BE2C (cell line): ENCODE measurements around the gene FBLN2.

Experiments used
- DNase-seq: peaks from one replicate; pipeline ENCODE4 v3.0.0-alpha.2; 2020
- H3K27me3 ChIP-seq: fragments of 250-450 bp; sonication (Bioruptor Pico); 2 replicates; pipeline ENCODE4 v1.5.1; 2020; ENCODE audit warnings: mild to moderate bottlenecking
- H3K36me3 ChIP-seq: fragments of 250-450 bp; sonication (Bioruptor Pico); 2 replicates; pipeline ENCODE4 v1.5.1; 2020; ENCODE audit warnings: mild to moderate bottlenecking
- H3K4me1 ChIP-seq: fragments of 250-450 bp; sonication (Bioruptor Pico); 2 replicates; pipeline ENCODE4 v1.5.1; 2020
- H3K4me3 ChIP-seq: 2 replicates; pipeline ENCODE4 v1.5.1; 2011; ENCODE audit warnings: low read depth, low read length
- H3K9me3 ChIP-seq: fragments of 250-450 bp; sonication (Bioruptor Pico); 2 replicates; pipeline ENCODE4 v1.5.1; 2020
- CTCF ChIP-seq: IDR thresholded peaks from 2 replicates; pipeline ENCODE4 v1.5.1; 2012; ENCODE audit warnings: mild to moderate bottlenecking, low read depth, low read length

Gene FBLN2

GRCh38 chr3:13535905-13536304, 13.0 kb upstream of the FBLN2 start:
- no peaks in the 10 kb centered on the region for H3K9me3 ChIP-seq
- TF ChIP-seq CTCF = no peak
- H3K4me3 ChIP-seq = no peak overlapping the region
- DNase-seq = no peak
- H3K27me3 ChIP-seq = no peaks in the 10 kb centered on the region
- H3K4me1 ChIP-seq = no peaks in the 10 kb centered on the region
- H3K36me3 ChIP-seq = no peaks in the 10 kb centered on the region

- Histone ChIP-seq H3K4me1 (no peaks in the 10 kb centered on the region), H3K36me3 (no peaks in the 10 kb centered on the region), H3K9me3 (no peaks in the 10 kb centered on the region), H3K4me3 (no peak overlapping the region), H3K27me3 (no peaks in the 10 kb centered on the region)
- TF ChIP-seq CTCF = no peak
- DNase-seq = no peak
These were observed 12.5 kb upstream of the FBLN2 start for GRCh38 chr3:13536432-13536831.

- Histone ChIP-seq H3K27me3 (no peaks in the 10 kb centered on the region), H3K36me3 (no peaks in the 10 kb centered on the region), H3K9me3 (no peaks in the 10 kb centered on the region), H3K4me1 (no peaks in the 10 kb centered on the region), H3K4me3 (no peak overlapping the region)
- no peak for DNase-seq
- no peak for TF ChIP-seq CTCF
These were observed 12.1 kb upstream of the FBLN2 start for GRCh38 chr3:13536832-13537231.

- H3K36me3 ChIP-seq = no peaks in the 10 kb centered on the region
- no peak for DNase-seq
- no peak overlapping the region for H3K4me3 ChIP-seq
- no peaks in the 10 kb centered on the region for H3K4me1 ChIP-seq
- H3K27me3 ChIP-seq = no peaks in the 10 kb centered on the region
- H3K9me3 ChIP-seq = no peaks in the 10 kb centered on the region
- no peak for TF ChIP-seq CTCF
These were observed 11.5 kb upstream of the FBLN2 start for GRCh38 chr3:13537244-13537908.

GRCh38 chr3:13537909-13538296, 11.0 kb upstream of the FBLN2 start:
- Histone ChIP-seq H3K9me3 (no peaks in the 10 kb centered on the region), H3K4me3 (no peak overlapping the region), H3K4me1 (no peaks in the 10 kb centered on the region), H3K36me3 (no peaks in the 10 kb centered on the region), H3K27me3 (no peaks in the 10 kb centered on the region)
- DNase-seq = no peak
- no peak for TF ChIP-seq CTCF

- Histone ChIP-seq H3K9me3 (no peaks in the 10 kb centered on the region), H3K4me3 (no peak overlapping the region), H3K4me1 (no peaks in the 10 kb centered on the region), H3K36me3 (no peaks in the 10 kb centered on the region), H3K27me3 (no peaks in the 10 kb centered on the region)
- no peak for TF ChIP-seq CTCF
- no peak for DNase-seq
These were observed 10.2 kb upstream of the FBLN2 start for GRCh38 chr3:13538520-13539291.
